ENCODE data around the gene VOPP1.

Gene VOPP1

DNA sequence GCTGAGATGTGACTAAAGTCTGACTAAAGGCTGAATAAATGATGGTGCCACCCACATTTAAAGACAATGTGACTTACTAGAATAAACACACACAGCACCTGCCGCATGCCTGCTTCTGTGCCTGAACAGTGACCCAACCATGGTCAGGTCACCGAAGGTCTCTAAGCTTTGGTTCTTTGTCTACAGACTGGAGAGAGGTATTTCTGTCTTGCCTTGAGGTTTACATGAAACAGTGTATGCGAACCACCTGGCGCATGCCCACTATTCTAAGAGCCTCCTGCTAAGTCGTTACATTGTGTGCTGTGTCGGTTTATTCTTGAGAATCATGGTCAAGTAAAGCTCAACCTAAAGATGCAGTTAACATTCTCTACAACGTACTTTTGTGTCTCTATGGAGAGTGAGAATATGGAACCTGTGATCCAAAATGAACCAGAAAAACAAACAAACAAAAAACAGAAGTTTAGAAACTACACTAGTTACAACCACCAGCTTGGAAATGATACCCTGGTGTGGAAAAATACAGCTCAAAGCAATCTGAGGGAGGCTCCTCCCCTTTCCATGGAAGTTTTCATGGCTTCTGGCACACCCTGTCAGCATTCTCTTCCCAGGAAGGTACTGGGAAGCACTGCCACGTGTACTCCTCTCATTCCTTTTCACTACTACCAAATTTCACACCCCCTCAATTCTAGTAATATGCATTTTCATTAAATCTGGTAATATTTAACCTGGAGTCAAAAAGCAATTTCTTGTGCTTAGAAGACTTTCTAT, 40.0 kb downstream of the VOPP1 start:
- DNase-seq (ENCODE audit: low spot score), result peak; percentile 76

DNA sequence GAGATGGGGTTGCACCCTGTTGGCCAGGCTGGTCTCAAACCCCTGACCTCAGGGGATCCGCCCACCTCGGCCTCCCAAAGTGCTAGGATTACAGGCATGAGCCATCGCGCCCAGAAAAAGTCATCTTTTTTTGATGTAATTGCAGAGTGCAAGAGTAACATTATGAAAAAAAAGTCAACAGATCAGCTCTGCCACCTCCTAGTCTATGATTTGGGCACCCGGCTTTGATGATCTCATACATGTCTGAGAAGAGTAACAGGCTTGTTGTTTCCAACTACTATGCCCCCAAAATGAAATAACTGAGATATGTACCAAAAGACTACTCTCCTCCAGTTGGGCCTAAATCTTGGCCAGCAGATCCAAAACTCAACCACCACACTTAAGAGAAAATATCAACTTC, 40.8 kb downstream of the VOPP1 start:
- DNase-seq (ENCODE audit: low spot score), result no peak

DNA sequence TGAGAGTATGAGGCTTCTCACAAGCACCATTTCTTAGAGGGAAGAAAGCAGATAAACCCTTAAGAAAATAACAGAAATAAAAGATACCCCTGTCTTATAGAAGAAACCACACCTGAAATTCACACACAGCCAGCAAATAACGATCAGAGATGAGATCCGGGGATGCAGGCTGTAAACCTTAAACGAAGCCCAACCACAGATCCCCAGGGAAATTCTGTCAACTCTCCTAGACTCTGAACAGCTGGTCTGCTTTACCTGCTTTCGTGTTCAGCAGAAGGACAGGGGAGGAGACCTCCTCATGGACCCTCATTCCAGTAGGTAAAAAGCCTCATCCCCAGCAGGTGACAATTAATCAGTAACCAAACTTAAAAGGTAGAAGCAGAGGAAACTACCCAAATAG, 45.0 kb downstream of the VOPP1 start:
- DNase-seq (ENCODE audit: low spot score), result peak; percentile 44

DNA sequence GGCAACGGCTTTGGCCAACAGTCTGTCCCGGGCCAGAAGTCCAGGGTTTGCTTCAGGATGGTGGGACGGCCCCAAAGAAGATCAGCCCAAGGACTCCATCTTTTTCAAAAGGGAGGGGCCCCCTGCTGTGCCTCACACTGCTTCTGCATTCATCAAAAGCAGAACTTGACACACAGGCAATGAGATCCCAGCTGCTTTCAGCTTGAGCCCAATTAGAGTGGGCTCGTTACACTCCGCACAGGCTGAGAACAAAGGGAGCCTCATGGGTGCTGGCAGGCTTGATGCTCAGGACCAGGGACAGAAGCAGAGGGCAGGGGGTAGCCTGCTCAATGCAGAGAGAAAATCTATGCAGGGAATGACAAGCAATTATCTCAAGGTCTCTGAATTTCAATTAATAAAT, 45.5 kb downstream of the VOPP1 start:
- peak; percentile 83 for DNase-seq (ENCODE audit: low spot score)

DNA sequence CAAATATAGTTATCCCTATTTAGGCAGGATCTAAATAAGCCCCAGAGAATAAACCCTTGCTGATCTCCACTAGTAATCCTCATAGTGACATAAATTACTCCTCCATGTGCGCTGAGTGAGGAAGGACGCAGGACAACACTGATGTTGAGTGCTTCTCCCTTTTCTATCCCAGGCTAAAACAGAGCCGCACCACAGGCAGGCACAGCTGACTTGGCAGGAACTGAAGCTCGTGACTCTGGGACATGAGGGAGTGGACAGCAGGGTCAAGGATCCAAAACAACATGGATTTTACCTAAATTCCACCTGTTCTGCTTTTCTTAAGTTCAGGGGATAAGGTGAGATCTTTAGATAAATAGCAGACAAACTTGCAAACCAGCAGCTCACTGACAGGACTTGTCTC, 46.0 kb downstream of the VOPP1 start:
- DNase-seq (ENCODE audit: low spot score), result no peak

DNA sequence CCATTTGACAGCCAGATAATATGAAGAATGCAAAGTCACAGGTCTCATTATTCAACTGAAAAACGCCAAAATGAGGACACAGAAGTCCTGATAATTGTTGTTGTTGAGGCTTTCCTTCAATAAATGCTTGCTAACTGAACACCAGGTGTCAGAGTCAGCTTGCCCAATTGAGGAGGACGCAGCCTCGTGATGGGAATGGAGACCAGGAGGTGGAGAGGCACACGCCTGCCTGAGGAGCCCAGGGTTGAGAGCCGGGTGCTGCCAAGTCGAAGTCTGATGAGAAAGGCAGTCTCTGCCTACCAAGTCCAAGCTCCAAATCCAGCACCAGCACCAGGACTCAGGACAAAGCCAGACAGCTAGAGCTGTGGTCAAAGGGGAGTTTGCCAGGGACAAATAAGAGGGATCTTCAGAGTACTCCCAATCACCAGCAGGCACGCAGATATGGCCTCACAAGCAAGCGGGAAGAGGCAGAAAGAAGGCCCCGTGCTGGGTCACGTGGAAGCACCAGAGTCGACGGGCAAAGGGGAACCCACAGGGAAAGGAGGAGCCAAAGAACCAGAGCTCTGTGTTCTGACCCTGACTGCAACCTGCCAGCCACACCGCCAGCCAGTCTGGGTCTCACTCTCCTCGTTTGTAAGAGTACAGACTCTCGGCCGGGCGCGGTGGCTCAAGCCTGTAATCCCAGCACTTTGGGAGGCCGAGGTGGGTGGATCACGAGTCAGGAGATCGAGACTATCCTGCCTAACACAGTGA, 47.6 kb downstream of the VOPP1 start:
- no peak for DNase-seq (ENCODE audit: low spot score)

DNA sequence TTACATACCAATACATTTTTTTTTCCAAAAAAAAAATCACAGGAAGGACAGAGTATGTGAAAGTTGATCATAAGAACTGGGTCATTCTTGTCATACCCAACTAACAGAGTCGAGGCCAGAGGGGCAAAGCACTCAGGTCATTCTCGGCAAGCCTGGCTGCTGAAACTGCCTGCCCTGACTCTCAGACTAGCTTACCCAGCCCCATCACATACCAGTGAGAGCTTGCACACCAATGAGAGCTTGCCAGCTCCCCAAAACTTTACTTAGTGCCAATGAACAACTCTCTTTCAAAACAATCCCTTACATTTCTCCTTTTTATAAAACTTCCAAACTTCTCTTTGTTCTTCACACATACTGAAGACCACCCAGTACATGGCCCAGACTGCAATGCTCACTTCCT, 48.9 kb downstream of the VOPP1 start:
- no peak for DNase-seq (ENCODE audit: low spot score)

DNA sequence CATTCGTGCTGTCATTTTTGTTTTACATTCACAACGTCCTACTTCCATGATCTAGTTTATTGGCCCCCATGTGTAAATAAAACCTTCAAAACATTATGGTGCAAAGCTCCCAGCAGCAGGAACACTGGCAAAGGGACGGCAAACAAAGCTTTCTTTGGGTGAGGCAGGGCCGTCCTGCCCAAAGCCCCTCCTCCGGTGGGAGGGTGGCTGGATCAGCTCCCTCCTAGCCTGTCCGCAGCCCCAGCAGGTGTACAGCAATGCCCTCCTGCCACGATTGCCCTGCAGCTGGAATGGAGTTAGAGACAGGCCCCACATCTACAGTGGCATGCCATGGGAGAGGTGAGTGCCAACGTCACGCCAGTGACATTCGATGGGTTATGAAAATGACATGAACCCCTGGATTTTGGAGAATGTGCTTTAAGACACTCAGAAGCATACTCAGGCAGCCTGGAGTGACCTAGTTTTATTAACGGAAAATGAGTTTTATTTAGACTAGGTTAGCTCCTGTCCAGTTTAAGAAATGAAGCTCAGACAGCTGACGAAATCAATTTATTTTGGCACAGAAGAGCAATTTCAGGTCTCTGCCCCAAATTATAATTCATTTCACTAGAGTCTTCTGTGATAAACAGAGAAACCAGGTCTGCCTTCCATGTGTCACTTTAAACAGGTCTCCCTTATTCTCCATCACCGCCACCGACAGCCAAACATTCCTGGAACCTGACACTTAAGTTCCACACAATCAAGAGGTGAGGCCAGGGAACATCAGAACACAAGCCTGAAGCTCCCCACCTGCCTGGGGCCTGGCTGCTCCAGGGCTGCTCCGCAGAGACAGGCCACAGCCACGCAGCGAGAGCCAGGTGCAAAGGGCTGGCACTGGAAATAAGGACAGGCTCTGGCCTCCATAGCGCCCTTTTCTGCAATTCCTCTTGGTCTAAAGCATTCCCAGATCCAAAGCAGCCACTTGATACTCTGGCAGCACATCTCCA, 50.1 kb downstream of the VOPP1 start:
- no peak for DNase-seq (ENCODE audit: low spot score)

DNA sequence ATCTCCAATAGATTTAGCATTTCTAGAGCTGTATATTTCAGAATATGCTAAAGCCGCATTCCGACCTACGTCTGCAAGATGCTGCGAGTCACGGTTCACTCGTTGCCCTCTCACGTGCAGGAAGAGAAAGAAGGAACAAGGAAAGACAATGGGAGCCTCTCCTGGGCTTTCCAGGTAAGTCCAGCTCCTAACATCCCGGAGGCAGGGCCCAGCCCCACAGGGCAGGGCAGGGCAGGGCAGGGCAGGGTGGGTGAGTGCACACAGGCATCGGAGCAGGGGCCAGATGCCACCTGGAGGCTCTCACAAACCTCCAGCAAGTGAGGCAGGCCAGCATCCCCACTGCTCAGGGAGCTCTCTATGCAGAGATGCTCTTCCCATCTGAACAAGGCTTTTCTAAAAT, 50.8 kb downstream of the VOPP1 start:
- DNase-seq (ENCODE audit: low spot score), result no peak

DNA sequence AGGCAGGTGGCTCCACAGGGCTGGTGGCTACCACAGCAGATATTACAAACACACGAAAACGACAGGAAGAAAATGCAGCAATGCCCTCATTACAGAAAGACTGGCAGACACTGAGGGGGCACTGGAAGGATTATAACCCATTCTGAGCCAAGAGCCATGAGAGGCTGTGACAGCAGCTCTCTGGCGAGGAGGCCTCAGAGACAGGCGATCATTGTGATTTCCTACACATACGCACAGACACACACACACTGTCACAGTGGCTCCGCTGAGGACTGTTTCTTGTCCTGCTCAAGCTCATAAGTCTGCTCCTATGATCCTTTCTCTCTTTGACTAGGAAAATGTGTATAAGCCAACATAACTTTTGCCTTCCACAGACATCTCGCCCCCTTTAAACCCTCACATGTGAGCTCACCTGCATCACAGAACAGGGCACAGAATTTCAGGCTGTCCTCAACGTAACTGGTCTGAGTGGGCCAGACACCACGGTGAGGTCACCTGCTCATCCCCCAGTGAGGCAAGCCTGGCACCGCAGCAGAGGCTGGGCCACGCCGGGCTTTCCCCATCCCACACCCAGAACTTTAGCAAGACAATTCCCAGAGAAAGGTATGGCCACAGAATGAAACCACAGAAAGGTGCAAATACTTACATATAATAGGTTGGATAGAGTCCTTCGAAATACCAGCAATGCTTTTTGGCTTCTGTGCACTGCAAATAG, 51.7 kb downstream of the VOPP1 start:
- no peak for DNase-seq (ENCODE audit: low spot score)

DNA sequence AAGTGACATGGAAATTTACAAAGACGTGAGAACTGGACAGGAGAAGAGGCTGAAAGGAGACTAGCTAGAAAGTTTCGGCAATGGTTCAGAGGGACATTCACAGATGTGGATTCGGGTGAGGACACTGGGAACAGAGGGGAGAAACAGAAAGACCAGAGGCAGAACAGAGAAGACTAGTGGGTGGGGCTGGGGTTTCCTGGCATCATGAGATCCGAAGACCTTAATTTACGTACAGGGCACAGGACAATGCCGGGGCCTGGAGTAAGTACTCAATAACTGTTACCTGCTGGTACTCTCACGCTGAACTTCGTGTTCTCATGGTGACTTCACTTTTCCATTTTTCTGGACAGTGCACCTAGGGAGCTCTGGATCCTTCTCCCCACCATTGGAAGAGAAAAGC, 53.5 kb downstream of the VOPP1 start:
- DNase-seq (ENCODE audit: low spot score), result no peak

DNA sequence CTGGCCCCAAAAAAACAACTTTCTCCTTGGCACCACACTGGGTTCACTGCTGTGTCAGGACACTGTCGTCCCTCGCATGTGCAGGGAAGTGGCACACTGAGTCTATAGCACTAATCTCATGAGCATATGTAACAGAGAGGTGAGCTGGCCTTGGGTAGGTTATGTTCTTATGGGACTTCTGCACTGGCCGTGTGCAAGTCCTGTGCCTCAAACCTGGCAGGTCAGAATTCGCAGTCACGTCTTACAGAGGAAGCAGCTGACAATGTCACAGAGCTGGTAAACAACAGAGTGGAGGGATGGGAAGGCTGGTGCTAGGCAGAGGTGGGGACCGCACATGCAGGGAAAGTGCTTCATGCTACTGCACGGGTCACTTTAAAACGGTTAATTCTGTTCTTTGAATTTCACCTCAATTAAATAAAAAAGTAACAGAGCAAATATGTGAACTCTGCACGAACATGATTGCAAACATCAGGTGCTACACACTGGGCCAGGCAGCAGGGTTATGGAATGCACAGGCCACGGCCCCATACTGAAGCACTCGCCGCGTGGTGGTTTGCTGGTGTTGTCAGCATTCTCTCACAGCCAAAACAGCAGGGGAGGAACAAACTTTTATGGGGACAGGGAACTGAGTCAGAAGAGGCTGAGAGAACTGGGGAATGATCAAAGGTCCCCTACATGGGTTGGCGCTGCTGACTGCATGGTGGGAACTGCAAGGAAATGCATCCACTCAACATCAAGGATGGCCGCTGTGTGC, 54.2 kb downstream of the VOPP1 start:
- no peak for DNase-seq (ENCODE audit: low spot score)

DNA sequence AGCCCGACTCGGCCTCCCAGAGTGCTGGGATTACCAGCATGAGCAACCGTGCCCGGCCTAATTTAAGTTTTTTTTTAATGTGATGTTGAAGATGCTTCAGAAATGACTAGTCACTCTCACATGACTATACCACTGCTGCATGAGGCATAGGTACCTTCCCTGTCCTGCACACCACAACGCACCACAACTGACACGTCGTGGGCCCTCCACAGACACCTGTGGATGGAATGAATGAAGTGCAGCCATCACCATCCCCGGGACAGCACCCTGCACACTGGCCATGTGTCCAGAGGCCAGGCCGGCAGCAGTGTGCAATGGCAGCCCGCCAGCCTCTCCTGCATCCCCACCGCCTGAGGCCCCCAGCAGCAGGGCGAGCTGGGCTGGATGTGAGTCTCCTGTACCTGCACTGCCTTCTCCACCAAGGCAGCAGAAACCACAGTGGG, 55.1 kb downstream of the VOPP1 start:
- DNase-seq (ENCODE audit: low spot score), result no peak

DNA sequence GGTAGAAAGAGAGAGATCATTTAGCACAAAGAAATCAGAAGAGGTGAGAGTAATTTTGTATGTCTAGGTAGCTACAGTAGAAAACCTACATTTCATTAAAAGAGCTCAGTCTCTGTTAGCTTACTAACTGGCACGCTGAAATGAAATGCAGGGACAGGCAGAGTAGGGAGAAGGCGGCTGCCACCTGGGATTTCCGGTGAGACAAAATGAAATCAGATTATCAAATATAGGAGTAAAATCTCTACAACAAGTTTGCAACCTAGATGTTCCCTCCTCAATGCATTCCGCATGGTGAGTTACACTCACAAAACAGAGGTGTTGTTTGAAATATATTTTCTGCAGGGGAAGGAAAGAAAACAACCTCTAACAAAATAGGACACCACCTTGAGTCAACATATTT, 55.9 kb downstream of the VOPP1 start:
- DNase-seq (ENCODE audit: low spot score), result no peak

DNA sequence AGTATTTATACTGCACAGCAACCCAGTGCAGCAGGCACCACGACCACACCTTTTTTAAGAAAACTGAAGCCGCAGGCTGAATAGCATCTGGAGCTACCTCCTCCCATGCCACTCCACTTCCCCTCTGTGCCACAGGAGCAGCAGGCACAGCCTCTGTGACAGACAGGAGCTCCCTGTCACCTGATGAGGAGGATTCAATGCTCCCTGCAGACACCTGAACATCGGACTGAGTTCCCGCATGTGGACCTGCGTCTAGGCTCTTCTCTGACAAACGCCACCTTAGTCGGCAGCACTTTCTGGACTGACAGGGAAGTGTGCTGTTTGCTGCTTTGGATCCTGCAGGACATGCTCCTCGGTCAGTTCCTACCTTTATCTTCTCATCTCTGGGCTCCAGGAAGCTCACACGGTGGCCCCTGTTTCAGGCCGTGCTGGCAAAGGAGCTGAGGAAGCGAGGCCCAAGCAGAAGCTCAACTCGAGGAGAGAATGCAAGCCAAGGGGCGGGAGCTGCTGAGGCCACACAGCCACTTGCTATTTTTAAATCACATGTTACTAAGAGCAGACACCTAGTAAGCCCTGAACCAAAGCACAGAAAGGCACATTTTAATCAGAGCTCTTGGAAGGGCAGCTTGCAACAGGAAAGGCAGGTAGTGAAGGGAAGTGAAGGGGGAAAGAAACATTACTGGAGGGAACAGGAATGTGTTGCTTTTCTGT, 56.6 kb downstream of the VOPP1 start:
- peak; percentile 25 for DNase-seq (ENCODE audit: low spot score)

DNA sequence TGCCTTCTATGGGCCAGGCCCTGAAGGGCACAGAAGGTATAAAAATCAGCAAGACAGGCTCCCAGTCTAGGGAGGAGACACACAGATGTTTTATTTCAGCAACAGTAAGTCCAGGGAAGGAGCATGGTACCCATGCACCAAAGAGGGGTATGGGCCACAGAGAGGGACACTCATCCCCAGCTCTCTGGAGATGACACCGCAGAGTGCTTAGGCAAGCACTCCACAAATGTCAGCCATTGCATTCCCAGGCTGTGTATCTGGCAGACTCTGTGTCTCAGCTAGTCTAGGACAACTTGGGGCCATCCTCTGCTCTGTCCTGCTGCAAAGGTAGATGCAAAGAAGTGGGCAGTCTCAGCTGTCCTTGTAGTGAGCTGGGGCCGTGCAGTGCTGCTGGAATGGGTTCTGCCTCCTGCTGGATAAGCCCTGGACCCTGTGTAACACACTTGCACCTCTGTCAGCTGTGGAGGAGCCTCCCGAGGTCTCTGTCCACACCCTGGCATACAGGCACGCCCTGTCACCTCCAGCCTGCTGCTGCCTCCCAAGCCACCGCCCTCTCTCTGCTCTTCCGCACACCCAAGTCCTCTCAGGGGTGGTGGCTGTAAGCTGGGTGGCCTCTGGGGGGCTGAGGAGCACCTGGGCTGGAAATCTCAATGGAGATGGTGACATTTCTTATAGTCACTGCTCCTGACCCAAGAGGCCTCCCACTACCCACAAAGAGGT, 57.6 kb downstream of the VOPP1 start:
- DNase-seq (ENCODE audit: low spot score), result no peak

DNA sequence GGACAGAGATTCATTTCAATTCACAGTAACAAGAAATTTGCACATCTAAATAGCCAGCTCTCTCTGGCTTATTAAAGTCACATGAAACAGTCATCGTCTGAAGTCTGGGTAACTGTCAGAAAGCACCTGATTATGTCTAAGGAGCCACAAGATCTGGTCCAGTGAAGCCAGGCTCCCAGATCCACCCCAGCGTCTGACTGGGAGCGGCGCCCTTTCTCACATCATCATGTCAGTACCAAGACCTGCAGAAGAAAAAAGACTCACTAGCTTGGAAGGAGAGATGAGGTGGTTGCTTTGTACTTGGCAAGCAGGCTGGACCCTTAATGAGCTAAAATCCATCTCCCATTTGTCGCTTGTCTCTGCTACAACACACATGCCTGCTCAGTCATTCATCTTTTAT, 58.4 kb downstream of the VOPP1 start:
- DNase-seq (ENCODE audit: low spot score), result no peak

DNA sequence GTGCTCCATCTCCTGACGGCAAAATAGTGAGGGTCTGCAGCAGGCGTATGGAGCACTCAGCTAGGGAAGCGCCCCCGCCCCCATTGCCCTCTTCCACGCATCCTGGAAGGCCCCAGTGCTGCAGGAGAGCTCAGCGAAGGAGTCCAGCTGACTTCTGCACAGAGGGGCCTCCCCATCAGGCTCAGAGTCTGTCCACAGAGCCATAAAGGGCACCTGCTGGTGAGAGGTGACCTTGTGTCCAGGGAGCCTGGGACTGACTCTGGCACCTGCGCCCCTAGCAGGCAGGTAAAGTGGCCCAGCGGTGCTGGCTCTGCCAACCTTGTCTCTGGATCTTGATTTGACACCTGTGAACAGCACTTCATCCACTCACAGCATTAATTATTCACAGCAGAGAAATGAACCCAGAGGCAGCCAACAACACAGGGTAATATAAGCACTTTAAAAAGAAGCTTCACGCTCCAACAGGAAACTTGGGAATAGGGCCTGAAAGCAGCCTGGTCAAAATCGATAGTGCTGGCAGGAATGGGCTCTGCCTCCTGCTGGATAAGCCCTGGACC, 59.6 kb downstream of the VOPP1 start:
- no peak for DNase-seq (ENCODE audit: low spot score)

DNA sequence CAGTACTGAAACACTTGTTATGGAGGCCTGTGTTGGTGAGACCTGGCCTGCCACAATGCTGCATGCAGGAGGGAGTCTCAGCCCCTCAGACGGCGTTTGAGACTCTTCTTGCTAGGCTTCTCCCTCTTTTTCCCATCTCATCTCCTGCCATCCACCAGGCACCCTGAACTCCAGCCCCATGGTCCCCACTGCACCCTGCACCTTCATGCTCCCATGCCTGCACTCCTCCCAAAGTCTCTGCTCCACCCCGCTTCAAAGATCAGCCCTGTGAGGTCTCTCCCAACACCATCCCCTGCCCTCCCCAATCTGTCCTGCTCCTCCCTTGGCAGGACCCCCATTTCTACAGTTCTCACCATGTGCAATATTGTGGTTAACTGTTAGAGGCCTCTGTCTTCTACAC, 61.7 kb downstream of the VOPP1 start:
- no peak for DNase-seq (ENCODE audit: low spot score)
